RPMI7951 (cell line): ENCODE data around the gene RNF149. TPM values are rescaled to one million over a fixed set of nuclear protein-coding genes. Genes with fewer than 3 reads are reported as not detected.
"Not testable (repeated sequence)": the region's sequence is repeated elsewhere in the genome, so short reads cannot be mapped to it uniquely, and the experiment has no call there.

ENCODE experiments used
- DNase-seq: peaks from one replicate; pipeline ENCODE4 v3.0.0-alpha.2; 2012; ENCODE audit warnings: low read depth
- total RNA-seq: library from RNA; depleted of rRNA; stranded (reverse); fragments of >200 nt; shearing (Covaris generic); gene quantifications from 2 replicates; pipeline ENCODE4 v1.2.3, GENCODE V29; 2014; rRNA removed

The RNF149 gene, protein sequence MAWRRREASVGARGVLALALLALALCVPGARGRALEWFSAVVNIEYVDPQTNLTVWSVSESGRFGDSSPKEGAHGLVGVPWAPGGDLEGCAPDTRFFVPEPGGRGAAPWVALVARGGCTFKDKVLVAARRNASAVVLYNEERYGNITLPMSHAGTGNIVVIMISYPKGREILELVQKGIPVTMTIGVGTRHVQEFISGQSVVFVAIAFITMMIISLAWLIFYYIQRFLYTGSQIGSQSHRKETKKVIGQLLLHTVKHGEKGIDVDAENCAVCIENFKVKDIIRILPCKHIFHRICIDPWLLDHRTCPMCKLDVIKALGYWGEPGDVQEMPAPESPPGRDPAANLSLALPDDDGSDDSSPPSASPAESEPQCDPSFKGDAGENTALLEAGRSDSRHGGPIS
- total RNA-seq = 30.3 and 40.6 TPM in 2 replicates

DNA sequence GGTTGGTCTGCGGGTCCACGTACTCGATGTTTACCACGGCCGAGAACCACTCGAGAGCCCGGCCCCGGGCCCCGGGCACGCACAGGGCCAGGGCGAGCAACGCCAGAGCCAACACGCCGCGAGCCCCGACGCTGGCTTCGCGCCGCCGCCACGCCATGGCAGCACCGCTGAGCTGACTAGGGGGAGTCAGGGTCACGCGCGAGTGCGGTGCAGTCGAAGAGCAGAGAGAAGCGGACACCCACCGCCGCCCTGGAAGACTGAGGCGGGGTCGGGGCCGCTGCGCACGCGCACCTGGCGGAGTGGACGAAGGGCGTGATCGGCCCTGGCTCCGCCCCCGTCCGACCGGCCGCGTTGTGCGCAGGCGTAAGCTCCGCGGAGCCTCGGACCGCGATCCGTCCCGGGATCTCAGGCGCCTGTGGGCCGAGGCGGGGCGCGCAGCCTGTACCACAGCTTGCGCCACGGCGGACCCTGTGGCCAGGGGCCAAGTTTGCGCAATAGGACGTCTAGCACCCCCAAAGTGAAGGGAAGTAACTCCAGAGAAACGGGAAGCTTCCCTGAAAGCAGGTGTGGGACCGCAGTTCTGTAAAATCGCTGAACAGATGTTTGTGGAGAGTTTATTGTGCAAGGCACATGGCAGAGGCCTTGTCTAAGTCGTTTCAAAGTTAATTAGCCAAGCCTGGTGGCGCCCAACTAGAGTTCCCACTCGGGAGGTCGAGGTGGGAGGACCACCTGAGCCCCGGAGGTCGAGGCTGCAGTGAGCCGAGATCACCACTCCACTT, at the start of gene RNF149:
TSS of gene RNF149 (minus strand) at position 270 of the 779 bp plus-strand sequence. CDS start at position 157, 113 bp downstream.
- DNase-seq = peak; percentile 86

DNA sequence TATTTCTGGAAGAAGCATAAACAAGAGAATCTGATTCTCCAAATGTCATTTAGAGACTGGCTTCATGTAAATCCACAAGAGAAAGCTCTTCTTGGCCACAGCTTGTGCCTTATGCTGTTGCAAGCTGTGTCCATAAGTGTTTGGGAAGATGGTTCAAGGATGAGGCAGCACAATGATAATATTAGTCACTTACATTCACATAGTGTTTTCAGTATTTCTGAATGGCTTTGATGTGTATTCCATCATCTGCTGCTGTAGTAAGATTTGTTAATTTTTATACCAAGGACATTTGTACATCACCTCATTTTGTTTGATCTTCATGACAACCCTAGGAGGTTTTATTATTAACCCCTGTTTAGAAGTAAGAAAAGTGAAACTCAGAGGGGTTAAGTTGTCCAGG, 48.9 kb upstream of the RNF149 start:
- DNase-seq = no peak

DNA sequence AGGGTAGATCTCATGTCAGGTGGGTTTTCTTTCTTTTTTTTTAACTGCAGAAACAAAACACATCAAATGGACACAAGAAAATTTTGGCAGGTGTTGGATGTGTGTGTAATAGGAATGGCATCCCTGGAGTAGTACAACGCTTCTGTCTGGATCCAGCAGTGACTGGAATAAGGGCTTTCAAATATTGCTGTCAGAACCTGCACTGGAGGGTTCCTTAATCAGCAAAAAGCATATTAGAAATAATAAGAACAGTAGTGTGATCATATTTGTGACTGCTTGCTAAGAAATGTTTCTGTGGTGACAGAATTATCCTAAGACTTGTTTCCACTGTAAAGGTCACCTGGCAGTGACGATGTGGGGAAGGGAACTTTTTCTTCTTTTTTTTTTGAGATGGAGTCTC, 48.0 kb upstream of the RNF149 start:
- DNase-seq = peak; percentile 51

DNA sequence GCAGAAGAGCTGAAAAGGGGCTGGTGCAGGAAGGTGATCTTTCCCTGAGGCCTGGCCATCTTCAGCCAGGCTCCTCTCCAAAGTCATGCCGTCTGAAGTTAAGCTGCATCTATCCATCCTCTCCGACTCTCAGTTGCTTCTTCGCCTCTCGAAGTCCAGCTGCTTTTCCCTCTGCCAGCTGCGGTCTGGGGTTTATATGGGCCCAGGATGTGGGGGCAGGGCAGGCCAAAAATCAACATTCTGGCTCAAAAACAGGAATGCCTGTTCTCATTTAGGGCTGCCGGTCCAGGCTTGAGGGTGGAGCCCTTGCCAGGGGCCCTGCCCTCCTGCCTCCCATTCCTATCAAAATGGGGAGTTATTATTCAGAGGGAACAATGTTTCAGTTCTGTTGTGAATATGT, 47.6 kb upstream of the RNF149 start:
- no peak for DNase-seq

DNA sequence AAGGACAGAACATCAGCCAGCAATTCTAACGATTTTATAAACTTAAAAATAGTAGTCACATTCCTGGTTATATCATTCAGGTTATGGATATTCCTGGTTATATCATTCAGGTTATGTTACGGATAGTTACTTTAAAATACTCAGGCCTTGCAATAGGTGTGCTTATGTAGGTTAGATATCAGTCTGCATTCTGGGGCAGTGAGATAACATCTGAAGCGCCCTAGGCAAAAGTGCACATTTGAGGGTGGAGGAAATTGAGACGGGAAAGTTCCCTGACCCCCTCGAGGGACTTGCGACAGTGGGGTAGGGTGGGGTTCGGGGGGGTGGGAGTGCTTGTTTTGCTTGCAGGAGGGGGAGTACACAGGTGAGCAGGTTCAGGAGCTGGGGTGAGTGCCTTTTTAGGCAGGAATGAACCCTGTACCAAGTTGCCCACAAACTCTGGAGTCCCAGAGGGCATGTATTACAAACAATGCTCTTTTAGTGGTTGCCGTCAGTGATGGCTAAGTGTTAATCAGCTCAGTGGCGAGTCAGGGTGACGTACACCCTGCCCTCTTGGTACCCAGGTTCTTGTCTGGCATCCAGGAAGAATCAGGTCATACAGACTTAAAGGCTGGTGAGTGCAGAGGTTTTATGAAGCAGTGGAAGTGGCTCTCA, 47.0 kb upstream of the RNF149 start:
- DNase-seq = no peak

DNA sequence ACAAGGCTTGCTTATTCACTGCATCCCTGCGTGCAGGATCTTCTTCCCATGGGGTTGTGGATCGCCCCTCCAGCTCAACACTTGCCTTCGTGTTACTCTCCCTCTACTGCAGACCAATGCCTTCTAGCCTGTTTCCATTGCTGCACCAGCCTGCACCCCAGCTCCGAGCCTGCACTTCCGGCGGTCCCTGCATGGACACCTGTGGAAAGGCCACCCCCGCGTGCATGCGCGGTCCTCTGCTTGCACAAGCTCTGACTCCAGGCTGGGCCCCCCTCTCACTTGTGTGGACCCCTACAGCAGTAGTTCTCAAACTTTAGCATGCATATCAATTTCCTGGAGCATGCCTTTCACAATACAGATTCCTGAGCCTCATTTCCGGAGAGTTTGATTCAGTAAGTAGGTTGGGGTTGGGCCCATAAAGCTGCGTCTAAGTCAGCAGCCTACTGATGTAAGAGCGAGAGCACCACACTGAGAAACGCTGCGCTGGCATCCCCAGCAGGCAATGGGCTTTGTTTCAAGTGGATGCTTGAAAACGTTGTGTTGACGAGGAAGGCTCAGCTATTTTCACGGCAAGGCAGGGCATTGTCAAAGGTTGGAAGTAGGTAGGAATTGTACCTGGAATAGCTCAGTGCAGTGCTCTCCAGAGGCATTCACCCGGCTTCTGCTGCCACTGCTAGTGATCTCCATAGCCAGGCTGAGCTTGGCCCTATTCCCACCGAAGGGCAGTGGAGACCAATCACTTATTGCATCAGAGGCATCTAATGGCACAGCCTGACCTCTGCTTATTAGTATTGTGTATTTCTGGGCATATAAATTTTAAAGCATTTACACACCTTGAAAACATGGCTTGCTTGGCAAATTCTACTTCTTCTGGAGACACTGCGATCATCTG, 46.2 kb upstream of the RNF149 start:
- no peak for DNase-seq

DNA sequence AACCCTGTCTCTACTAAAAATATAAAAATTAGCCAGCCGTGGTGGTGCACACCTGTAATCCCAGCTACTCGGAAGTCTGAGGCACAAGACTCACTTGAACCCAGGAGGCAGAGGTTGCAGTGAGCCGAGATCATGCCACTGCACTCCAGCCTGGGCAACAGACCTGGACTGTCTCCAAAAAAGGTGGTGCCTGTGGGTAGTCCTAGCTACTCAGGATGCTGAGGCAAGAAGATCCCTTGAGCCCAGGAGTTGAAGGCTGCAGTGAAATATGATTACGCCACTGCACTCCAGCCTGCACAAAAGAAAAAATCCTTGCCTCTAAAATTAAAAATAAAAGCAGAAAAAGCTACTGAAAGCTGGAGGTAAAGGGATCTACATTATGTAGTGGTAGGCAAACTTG, 44.1 kb upstream of the RNF149 start:
- DNase-seq = not testable (repeated sequence)

DNA sequence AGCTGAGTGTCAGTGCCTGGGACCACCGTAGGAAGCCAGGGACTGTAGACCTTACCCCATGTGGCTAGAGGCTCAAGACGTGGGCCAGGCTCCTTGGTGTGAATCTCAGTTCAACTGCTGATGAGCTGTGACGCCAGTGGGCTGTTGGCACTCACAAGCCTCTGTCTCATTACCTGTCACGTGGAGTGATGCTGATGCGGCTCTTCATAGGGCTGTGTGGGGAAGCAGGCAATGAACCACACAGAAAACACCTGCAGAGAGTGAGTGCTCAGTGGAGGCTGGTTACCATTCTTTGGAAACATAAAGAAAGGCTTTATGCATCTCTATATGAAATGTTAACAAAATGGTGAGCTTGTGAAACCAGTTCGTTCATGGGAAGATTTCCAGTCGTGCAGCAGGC, 42.7 kb upstream of the RNF149 start:
- DNase-seq = no peak

DNA sequence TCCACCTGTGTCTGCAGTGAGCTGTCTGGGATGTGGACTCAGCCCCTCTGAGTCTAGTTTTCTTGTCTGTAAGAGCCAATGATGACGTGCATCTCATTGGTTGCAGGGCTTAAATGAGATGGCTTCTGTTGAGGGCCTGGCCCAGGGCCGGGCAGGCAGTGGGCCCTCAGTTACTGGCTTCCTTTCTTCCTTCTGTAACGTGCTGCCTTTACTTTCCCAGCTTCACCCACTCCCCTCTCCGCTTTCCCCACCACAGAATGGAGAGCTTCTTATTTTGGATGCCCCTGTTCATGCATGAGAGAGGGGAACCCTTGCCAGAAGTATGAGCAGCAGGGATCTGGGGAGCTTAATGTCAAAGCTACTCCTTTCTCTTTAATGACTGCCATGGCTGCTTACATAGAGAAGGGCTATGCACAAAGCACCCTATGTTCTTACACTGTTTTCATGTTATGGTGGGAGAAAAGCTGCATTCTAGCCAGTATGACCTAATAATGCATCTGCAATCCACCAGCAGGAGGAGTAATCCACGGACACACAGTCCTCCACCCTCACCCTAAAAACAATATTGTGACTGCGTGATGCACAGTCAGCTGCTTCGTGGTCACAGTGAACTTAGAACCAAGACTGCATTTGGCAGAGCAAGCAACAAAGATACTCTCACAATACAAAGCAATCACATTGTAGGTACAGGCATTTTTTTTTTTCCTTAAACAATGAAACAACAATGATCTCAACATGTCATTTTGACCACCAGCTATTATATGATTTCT, 41.6 kb upstream of the RNF149 start:
- DNase-seq = peak; percentile 54

DNA sequence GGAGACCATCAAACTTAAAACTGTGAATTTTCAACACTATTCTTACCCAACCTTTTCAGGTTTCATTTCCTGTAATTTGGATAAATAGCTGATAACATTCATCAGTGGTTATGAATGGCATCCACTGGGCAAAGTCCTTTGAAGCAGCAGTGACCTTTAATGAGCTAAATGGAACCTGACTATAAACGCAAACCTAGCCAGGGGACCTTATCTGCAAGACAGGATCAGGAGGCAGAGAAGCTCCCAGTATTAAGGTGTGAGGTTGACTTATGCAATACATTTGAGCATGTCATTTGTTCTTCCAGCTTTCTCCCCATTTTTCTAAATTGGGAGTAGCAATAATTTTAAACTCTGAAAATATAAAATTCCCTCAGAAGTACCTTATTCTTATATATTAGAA, 40.4 kb upstream of the RNF149 start:
- DNase-seq = no peak

DNA sequence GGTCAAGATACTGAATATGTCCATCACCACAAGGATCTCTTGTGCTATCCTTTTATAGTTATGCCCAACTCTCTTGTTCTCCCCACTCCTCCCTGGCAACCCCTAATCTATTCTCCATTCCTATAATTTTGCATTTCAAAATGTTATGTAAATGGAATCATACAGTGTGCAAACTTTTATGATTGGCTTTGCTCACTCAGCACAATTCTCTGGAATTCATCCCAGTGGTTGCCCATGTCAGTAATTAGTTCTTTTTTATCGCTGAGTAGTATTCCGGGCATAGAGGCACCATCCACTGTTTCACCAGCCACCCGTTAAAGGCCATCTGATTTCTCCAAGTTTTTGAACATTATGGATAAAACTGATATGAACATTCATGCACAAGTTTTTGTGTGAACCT, 38.4 kb upstream of the RNF149 start:
- no peak for DNase-seq

DNA sequence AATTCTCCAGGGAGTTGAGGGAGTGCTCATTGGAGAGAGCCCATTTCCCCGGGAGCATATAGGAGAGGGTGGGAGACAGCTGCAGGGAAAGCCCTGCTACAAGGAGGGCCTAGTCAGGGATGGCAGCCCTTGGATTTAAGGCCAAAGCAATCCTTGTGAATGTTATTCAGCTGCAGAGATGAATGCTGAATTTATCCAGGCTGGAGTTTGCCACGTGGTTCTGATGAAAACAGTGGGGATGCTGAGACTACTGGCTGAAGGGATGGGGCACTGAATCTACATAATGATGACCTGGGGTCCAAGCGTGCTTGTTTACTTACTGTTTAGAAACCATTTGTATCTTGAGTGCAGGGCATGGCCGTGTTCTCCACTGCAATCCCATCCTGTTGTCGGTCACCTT, 35.6 kb upstream of the RNF149 start:
- no peak for DNase-seq

DNA sequence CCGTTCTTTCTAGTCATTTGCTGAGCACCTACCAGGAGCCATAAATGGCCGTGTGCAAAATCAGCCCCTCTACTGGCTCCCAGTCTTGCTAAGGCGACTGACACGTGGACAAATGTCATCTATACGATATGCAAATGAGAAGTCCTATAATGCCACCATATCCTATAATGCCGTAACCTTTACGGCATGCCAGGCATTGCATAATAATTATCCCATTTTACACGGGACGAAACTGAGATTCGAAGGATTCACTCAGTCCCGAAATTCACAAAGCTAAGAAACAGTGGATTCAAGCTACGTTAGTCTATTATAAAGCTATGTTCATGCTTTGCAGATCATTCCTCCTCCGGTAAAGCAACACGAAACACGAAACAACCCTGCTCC, 34.1 kb upstream of the RNF149 start:
- no peak for DNase-seq

DNA sequence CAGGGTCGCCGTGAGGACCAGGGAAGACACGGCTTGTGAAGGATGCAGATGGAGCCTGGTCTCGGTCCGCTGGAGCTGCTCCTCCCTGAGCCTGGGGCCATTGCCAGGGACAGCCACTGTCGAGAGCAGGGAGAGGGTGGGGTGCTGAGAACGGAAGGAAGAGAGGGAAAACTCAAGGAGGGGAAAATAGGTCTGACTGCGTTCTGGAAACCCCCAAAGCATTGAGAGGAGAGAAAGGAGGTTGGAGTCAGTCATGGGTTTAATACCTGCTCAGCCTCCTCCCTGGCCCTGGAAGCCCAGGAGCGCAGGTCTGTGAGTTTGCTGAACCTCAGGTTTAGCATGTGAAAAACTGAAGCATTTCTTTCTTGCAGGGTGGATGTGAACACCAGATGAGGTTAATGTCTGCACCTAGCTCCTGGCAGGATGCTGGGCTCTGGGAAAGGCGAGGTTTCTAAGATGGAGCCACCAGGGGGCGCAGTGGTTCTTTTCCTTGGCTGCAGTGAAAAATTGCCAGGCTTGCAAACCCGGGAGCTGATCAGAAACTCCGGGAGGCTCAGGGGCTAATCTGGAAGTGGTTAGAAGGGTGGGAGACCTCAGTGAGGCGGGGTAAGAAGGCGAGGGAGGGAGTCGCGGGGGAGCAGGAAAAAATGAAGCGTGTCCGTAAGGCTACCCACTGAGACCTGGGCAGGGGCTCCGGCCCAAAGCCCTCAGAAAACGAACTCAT, 33.6 kb upstream of the RNF149 start:
- peak; percentile 71 for DNase-seq

DNA sequence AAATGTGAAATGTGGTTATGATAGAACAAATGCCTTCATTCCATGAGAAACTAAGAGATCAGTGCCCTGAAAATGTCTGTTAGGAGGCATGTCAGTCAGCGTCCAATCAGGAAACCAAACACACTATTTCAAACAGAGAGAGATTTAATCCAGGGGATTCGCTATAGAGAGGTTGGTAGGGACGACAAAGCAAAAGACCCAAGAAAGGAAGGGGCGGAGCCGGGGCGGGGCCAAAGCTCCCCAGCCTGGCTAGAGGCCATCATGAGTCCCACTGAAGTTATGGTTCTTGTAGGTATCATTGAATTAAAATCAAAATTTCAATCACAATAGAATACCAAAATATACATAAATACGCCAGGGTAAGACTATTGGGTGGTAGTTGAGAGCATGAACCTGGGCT, 32.9 kb upstream of the RNF149 start:
- DNase-seq = peak; percentile 17

DNA sequence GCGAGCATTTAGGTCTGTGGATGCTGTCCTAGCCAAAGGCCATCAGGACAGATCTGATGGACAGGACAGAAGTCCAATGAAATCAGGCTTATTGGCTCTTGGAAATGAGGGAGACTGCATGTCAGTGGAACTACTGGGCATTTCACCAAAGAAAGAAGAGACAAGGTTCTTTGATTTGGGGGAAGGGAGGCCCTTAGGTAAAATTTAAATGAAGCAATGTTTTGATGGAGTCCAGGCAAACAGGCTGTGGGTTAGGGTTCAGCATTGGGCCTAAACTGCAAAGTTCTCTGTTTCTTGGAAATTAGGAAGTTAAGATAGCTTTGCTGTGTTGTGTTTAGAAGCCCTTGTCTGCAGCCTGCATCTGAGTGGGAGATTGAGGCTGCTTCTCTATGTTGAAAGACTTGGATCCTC, 31.6 kb upstream of the RNF149 start:
- peak; percentile 47 for DNase-seq

DNA sequence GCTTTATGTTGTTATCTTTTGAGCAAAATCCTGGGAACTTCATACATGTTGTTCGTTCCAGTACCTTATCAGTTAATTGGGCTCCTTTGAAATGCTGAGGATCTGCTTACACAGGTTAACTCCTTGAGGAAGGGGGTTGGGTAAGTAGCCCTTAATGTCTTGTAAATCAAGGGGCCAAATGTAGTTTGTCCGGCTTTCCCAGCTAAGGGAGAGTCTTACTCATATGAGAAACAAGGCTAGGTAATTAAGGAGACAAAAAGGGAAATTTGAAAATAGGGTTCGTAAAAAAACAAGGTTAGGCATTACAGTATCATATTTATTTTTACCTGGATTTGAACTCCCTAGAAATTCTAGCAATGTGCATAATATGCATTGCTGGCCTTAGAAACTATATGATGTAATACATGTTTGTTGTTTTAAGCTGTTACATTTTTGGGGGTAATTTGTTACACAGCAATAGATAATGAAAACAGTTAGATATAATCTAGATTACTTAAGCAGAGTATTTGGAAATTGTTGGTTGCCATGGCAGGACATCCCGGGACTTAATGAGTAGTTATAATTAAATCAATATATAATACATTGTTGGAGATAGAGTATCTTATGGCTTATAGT, 30.9 kb upstream of the RNF149 start:
- no peak for DNase-seq

DNA sequence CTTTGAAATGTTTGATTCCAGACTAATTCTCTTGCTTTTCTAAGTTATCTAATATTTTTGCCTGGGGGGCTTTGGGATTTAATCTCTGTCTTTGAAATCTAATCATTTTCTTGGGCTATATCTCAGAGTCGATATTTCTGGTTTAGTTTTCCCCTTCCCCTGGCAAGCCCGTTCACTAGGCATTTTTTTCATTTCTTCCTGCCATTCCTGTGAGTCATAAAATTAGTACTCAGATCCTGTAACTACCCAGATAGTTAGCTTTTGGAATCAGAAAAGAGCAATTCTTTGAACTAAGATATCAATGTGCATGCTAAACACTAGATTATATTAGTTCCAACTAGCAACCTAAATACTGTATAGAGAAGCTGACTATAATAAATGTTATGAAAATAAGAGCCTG, 29.4 kb upstream of the RNF149 start:
- DNase-seq = peak; percentile 33

DNA sequence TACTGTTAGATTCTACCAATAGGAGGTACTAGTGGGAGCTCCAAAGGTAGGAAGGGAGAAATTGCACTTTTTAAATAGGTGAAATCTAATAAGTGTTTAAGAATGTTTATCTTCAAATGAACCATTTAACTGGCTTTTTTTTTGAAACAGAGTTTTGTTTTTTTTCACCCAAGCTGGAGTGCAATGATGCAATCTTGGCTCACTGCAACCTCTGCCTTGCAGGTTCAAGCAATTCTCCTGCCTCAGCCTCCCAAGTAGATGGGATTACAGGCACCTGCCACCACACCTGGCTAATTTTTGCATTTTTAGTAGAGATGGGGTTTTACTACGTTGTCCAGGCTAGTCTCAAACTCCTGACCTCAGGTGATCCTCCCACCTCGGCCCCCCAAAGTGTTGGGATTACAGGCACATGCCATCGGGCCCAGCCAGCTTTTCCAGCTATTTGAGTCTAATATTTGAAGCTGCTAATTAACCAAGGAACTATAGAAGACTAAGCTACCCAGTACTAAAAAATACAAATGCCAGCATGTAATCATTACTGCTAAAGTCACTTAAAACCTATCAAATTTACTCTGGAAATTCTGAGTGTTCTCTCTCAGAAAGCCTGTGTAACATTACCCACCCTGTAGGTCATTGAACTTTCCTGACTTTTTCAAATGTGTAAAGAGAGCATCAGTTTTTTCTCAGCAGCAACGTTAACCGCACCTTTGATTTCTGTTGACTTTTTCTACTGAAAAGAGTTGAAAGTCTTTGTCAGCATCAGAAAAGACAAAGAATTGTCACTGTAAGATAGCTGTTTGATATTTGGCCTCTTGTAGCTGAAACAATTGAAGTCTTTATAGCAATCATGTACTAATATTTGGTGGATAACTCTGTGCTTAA, 24.6 kb upstream of the RNF149 start:
- DNase-seq = no peak
